Measurements from ENCODE around the gene SYT15. TPM values are rescaled to one million over a fixed set of nuclear protein-coding genes. Genes with fewer than 3 reads are reported as not detected.

The SYT15 gene
- total RNA-seq, 4 donors from 2014 or later, result 3.0 to 22.8 (median 14.0) TPM

DNA sequence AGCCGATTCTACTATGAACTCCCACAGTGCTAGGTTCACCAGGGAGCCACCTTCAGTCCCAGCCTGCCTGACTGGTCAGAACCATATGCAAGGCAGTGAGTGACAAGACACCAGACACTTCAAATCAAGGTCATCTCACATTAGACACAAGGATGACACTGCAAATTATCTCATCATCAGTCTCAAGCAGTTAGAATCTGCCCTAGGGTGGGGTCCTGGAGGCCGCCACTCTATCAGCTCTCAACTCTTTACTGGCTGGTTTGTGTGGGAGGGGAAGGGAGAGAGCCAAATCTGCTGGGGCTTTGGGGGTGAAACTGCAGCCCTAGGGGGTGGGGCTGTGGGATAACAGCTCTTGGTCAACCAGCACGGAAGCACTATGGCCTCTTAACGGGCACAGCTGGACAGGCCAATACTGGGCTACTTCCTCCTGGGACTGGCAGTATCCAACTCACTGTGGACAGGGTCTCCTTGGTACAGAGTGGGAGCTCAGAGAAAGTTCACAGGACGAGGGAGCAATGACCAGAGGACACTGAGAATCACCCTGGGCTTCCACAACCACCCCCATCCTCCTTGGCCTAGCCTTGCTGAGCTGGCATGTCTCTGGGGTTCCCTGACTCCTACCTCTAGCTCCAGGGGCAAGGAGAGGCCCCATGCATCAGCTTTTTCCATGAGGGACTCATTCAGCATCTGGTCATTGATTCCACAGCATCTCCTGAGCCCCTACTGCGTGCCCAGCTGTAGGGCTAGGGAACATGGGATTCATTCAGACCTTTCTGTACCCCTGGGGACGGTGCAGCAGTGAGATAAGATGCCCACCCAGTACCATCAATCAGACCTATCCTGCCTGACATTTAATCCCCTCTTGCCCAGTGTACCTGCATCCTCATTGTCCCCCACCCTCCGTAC is 27.9 kb upstream of the SYT15 start:
- Histone ChIP-seq H3K4me3 (no peak overlapping the region), H3K36me3 (no peaks in the 10 kb centered on the region), H3K27me3 (no peaks in the 10 kb centered on the region), H3K4me1 (peaks cover 0 to 3% of the 10 kb centered on the region in 2 donors), H3K9me3 (no peaks in the 10 kb centered on the region), H3K27ac (no peak overlapping the region)
- intact Hi-C loops (cut with DNase I; ENCODE audit: low total_unique reads), result no loop called here
- DNase-seq, result peak in 1 of 2 donors; percentile 10
- TF ChIP-seq, protein P1, sequence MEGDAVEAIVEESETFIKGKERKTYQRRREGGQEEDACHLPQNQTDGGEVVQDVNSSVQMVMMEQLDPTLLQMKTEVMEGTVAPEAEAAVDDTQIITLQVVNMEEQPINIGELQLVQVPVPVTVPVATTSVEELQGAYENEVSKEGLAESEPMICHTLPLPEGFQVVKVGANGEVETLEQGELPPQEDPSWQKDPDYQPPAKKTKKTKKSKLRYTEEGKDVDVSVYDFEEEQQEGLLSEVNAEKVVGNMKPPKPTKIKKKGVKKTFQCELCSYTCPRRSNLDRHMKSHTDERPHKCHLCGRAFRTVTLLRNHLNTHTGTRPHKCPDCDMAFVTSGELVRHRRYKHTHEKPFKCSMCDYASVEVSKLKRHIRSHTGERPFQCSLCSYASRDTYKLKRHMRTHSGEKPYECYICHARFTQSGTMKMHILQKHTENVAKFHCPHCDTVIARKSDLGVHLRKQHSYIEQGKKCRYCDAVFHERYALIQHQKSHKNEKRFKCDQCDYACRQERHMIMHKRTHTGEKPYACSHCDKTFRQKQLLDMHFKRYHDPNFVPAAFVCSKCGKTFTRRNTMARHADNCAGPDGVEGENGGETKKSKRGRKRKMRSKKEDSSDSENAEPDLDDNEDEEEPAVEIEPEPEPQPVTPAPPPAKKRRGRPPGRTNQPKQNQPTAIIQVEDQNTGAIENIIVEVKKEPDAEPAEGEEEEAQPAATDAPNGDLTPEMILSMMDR (IDR thresholded peaks at IDR 0.05), result no peak
- TF ChIP-seq POLR2A (IDR thresholded peaks at IDR 0.05), result no peak

DNA sequence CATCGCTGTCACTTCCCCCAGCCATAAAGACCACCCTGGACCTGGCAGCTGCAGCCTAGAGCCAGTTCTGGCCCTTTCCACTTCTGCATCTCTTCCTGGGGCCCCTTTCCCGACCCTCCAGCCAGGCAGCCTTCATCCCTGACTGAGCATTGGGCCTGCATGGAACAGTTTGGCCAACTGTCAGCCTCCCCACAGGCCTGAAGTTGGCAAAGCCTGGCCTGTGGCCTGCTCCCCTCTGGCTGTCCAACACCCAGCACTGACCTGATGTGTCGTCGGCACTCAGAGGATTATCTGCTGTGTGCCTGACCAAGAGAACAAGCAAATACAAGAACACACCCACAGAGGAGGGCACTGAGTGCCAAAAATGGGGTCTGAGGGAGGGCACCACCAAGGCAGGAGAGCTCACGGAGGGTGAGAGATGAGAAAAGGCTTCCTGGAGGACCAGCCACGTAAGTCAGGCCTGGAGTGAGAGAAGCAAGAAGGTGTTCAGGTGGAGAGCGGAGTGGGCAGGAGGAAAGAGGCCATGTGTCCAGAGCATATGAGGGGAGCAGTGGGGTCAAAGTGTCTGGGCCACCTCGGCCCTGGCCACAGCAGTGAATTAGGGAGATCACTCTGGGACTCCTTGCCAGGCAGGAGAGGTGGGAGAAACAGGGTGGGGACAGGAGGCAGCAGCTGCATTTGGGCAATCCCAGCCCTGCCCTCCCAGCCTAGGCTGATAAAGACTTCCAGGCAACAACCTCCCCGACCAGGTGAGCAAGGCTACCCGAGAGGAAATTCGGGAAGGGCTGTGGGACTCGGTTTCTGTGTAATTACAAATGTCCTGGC is 27.0 kb upstream of the SYT15 start:
- Histone ChIP-seq H3K27me3 (peaks cover 0 to 3% of the 10 kb centered on the region in 2 donors), H3K27ac (no peak overlapping the region), H3K4me1 (peaks cover 0 to 12% of the 10 kb centered on the region in 2 donors), H3K4me3 (no peak overlapping the region), H3K36me3 (no peaks in the 10 kb centered on the region), H3K9me3 (no peaks in the 10 kb centered on the region)
- peak in 1 of 2 donors; percentile 12 for DNase-seq
- intact Hi-C loops (cut with DNase I; ENCODE audit: low total_unique reads), result no loop called here
- no peak for TF ChIP-seq POLR2A (IDR thresholded peaks at IDR 0.05)

DNA sequence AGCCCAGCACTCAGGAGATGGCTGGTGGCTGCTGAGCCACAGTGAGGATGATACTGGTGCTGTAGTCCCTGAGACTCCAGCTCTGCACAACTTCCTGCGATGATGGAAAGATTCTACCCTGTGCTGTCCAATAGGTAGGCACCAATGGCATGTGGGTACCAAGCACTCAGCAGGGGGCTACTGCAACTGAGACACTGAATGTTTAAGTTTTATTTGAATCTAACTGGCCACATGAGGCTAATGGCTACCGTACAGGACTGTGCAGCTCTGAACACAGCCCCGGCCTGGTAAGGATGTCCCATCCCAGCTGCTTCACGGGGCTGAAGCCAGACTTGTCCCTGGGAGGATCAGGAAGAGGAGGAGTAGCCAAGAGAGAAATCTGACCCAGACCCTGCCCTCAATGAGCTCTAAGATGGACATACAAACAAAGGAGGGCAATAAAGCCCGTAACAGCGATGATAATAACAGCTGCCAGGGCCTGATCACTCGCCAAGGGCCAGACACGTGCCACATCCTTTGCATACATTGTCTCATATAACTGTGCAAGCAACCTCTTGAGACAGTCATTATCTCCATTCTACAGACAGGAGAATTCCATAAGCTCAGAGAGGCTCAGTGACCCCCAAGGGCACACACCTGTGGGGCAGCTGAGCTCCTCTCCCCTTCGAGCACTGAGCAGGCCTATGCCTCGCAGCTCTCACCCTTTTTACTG is 26.2 kb upstream of the SYT15 start:
- TF ChIP-seq, protein P1 (IDR thresholded peaks at IDR 0.05), result no peak
- no peak for TF ChIP-seq POLR2A (IDR thresholded peaks at IDR 0.05)
- no peaks in the 10 kb centered on the region for H3K36me3 ChIP-seq
- peaks cover 0 to 12% of the 10 kb centered on the region in 2 donors for H3K4me1 ChIP-seq
- H3K9me3 ChIP-seq, result no peaks in the 10 kb centered on the region
- H3K4me3 ChIP-seq, result no peak overlapping the region
- peaks cover 0 to 11% of the 10 kb centered on the region in 2 donors for H3K27me3 ChIP-seq
- intact Hi-C loops (cut with DNase I; ENCODE audit: low total_unique reads), result no loop called here
- DNase-seq, result peak in 1 of 2 donors; percentile 8
- no peak overlapping the region for H3K27ac ChIP-seq

- H3K36me3 ChIP-seq, result no peaks in the 10 kb centered on the region
- H3K27ac ChIP-seq, result no peak overlapping the region
- H3K4me1 ChIP-seq, result peaks cover 0 to 12% of the 10 kb centered on the region in 2 donors
- DNase-seq, result no peak
- no peaks in the 10 kb centered on the region for H3K9me3 ChIP-seq
- no peak for TF ChIP-seq POLR2A (IDR thresholded peaks at IDR 0.05)
- TF ChIP-seq, protein P1 (IDR thresholded peaks at IDR 0.05), result no peak
- H3K27me3 ChIP-seq, result peaks cover 0 to 12% of the 10 kb centered on the region in 2 donors
- intact Hi-C loops (cut with DNase I; ENCODE audit: low total_unique reads), result no loop called here
- no peak overlapping the region for H3K4me3 ChIP-seq
Observed at GRCh38 chr10:46553238-46554049, 25.5 kb upstream of the SYT15 start.
